Suprapubic skin (tissue), 4 donors: Measurements from ENCODE around the gene SLC2A9.

Experiments used
- CTCF ChIP-seq, 2 donors: fragments of 200-600 bp in 1 of 2; fragments of 450-650 bp in 1 of 2; sonication (generic) in 1 of 2; IDR thresholded peaks; one replicate each; pipeline ENCODE4 v1.5.1; 2016 to 2019; ENCODE audit warnings: antibody characterized with exemption in 2 of 2, mild to moderate bottlenecking in 1 of 2, moderate library complexity in 1 of 2
- EP300 ChIP-seq: sonication (generic); formaldehyde crosslinking; IDR thresholded peaks from one replicate; pipeline ENCODE4 v1.6.1; 2017; ENCODE audit warnings: antibody characterized with exemption
- POLR2A ChIP-seq, 2 donors: fragments of 450-650 bp; IDR thresholded peaks; one replicate each; pipeline ENCODE4 v1.6.1; 2017; ENCODE audit warnings: antibody characterized with exemption in 2 of 2, mild to moderate bottlenecking in 2 of 2, moderate library complexity in 2 of 2
- POLR2AphosphoS5 ChIP-seq, 3 donors: sonication (generic); formaldehyde crosslinking; IDR thresholded peaks; one replicate each; pipeline ENCODE4 v1.6.1; 2017; ENCODE audit warnings: antibody characterized with exemption in 3 of 3

- TF ChIP-seq CTCF (IDR thresholded peaks at IDR 0.05) (no peak), POLR2A (IDR thresholded peaks at IDR 0.05) (no peak), POLR2AphosphoS5 (IDR thresholded peaks at IDR 0.05) (no peak), EP300 (no peak)
Observed at GRCh38 chr4:9861561-9861960, 159.7 kb downstream of the SLC2A9 start.
